ENCODE measurements around the gene CFAP92. TPM values are rescaled to one million over a fixed set of nuclear protein-coding genes. Genes with fewer than 3 reads are reported as not detected.

The CFAP92 gene
- total and polyA plus RNA-seq, 2 donors (not counting 1 experiment from before 2014, with no cell fraction given): not detected

GRCh38 chr3:128999102-128999501 is 5.2 kb upstream of the CFAP92 start:
- CTCF ChIA-PET: interaction anchor here (0.7 to 1.2 kb wide), 3 partner anchors 17 to 247 kb away, joined by 3 to 8 read pairs (median 4); no protein-coding TSS in a partner anchor
- H3K27ac Mint-ChIP-seq: no peak overlapping the region
- Histone ChIP-seq H3K27ac (ENCODE audit: low read length in 2 of 2) (no peak overlapping the region), H3K9me3 (ENCODE audit: control extremely low read depth in 1 of 3, control insufficient read depth in 2 of 3, insufficient read depth in 1 of 3, low read length in 2 of 3) (peaks cover 0 to 20% (median 3%) of the 10 kb centered on the region in 3 donors), H3K9ac (ENCODE audit: low read length) (no peak overlapping the region), H3K4me2 (replicated peaks; ENCODE audit: low read depth, low read length, poor library complexity, severe bottlenecking) (no peak overlapping the region), H3K27me3 (replicated peaks in 1 of 4; ENCODE audit: control extremely low read depth in 1 of 4, control insufficient read depth in 3 of 4, insufficient read depth in 4 of 4, low read length in 3 of 4) (peaks cover 0 to 82% (median 37%) of the 10 kb centered on the region in 4 experiments), H3K36me3 (replicated peaks in 1 of 2; ENCODE audit: control extremely low read depth in 1 of 2, control insufficient read depth in 1 of 2, extremely low read depth in 1 of 2, insufficient read depth in 2 of 2, low read length in 1 of 2) (no peaks in the 10 kb centered on the region), H3K4me1 (ENCODE audit: control insufficient read depth in 2 of 2, insufficient read depth in 2 of 2, low read length in 2 of 2) (peaks cover 47 to 48% of the 10 kb centered on the region in 2 donors), H2AFZ (ENCODE audit: insufficient read depth, low read depth, low read length, poor library complexity, severe bottlenecking) (no peak overlapping the region), H3K4me3 (ENCODE audit: control extremely low read depth in 1 of 5, extremely low read depth in 1 of 5, insufficient read depth in 1 of 5, low read depth in 2 of 5, low read length in 4 of 5) (no peak overlapping the region), H4K20me1 (ENCODE audit: control insufficient read depth, insufficient read depth, low read length, poor library complexity, severe bottlenecking) (no peaks in the 10 kb centered on the region), H3K79me2 (ENCODE audit: control insufficient read depth, insufficient read depth, low read length) (no peaks in the 10 kb centered on the region)
- no peak overlapping the region for H3K4me3 Mint-ChIP-seq
- H3K4me1 Mint-ChIP-seq: peaks cover 32% of the 10 kb centered on the region
- POLR2A ChIA-PET: interaction anchor here (0.6 to 1.8 kb wide), 2 partner anchors 17 to 25 kb away, joined by 3 to 5 read pairs; no protein-coding TSS in a partner anchor
- ATAC-seq (ENCODE audit: low read depth) (no peak), DNase-seq (no peak)
- H3K27me3 Mint-ChIP-seq: peaks cover 53% of the 10 kb centered on the region
- TF ChIP-seq CTCF (IDR thresholded peaks at IDR 0.05) (no peak), EZH2 (IDR thresholded peaks at IDR 0.05; ENCODE audit: borderline replicate concordance, insufficient read depth, low read depth, low read length, poor library complexity, severe bottlenecking) (no peak)
- peaks cover 4% of the 10 kb centered on the region for H3K9me3 Mint-ChIP-seq (ENCODE audit: insufficient read depth)
- intact Hi-C loops (cut with micrococcal nuclease): no loop called here
- WGBS (ENCODE audit: insufficient coverage): 25% methylated on average over 2 of the region's 5 CpGs

- Histone ChIP-seq H3K9ac (ENCODE audit: low read length) (no peak overlapping the region), H3K27ac (ENCODE audit: low read length in 2 of 2) (no peak overlapping the region), H4K20me1 (ENCODE audit: control insufficient read depth, insufficient read depth, low read length, poor library complexity, severe bottlenecking) (no peaks in the 10 kb centered on the region), H3K4me3 (ENCODE audit: control extremely low read depth in 1 of 5, extremely low read depth in 1 of 5, insufficient read depth in 1 of 5, low read depth in 2 of 5, low read length in 4 of 5) (no peak overlapping the region), H2AFZ (ENCODE audit: insufficient read depth, low read depth, low read length, poor library complexity, severe bottlenecking) (no peak overlapping the region), H3K4me1 (ENCODE audit: control insufficient read depth in 2 of 2, insufficient read depth in 2 of 2, low read length in 2 of 2) (peaks cover 47 to 49% of the 10 kb centered on the region in 2 donors), H3K27me3 (replicated peaks in 1 of 4; ENCODE audit: control extremely low read depth in 1 of 4, control insufficient read depth in 3 of 4, insufficient read depth in 4 of 4, low read length in 3 of 4) (peaks cover 0 to 78% (median 37%) of the 10 kb centered on the region in 4 experiments), H3K9me3 (ENCODE audit: control extremely low read depth in 1 of 3, control insufficient read depth in 2 of 3, insufficient read depth in 1 of 3, low read length in 2 of 3) (peaks cover 0 to 23% (median 3%) of the 10 kb centered on the region in 3 donors), H3K79me2 (ENCODE audit: control insufficient read depth, insufficient read depth, low read length) (no peaks in the 10 kb centered on the region), H3K36me3 (replicated peaks in 1 of 2; ENCODE audit: control extremely low read depth in 1 of 2, control insufficient read depth in 1 of 2, extremely low read depth in 1 of 2, insufficient read depth in 2 of 2, low read length in 1 of 2) (no peaks in the 10 kb centered on the region), H3K4me2 (replicated peaks; ENCODE audit: low read depth, low read length, poor library complexity, severe bottlenecking) (no peak overlapping the region)
- H3K4me1 Mint-ChIP-seq: peaks cover 33% of the 10 kb centered on the region
- no peak for TF ChIP-seq EZH2 (IDR thresholded peaks at IDR 0.05; ENCODE audit: borderline replicate concordance, insufficient read depth, low read depth, low read length, poor library complexity, severe bottlenecking)
- no peak for TF ChIP-seq CTCF (IDR thresholded peaks at IDR 0.05)
- intact Hi-C loops (cut with micrococcal nuclease): no loop called here
- peaks cover 50% of the 10 kb centered on the region for H3K27me3 Mint-ChIP-seq
- no peak overlapping the region for H3K4me3 Mint-ChIP-seq
- no peak overlapping the region for H3K27ac Mint-ChIP-seq
- WGBS (ENCODE audit: insufficient coverage): 15% methylated on average over 2 of the region's 3 CpGs
- POLR2A ChIA-PET: interaction anchor here (0.6 to 1.8 kb wide), 2 partner anchors 15 to 17 kb away, joined by 3 to 5 read pairs; no protein-coding TSS in a partner anchor
- ATAC-seq (ENCODE audit: low read depth): no peak
- no peak for DNase-seq
- CTCF ChIA-PET: interaction anchor here (0.7 to 1.2 kb wide), 4 partner anchors 18 to 247 kb away, joined by 3 to 8 read pairs (median 4); no protein-coding TSS in a partner anchor
- H3K9me3 Mint-ChIP-seq (ENCODE audit: insufficient read depth): peaks cover 4% of the 10 kb centered on the region
Observed at GRCh38 chr3:128998561-128998960, 4.7 kb upstream of the CFAP92 start.

Data from B cell (primary cell).